Motor neuron (in vitro differentiated cells): ENCODE data around the gene CCDC154. TPM values are rescaled to one million over a fixed set of nuclear protein-coding genes. Genes with fewer than 3 reads are reported as not detected.
"Not testable (repeated sequence)": the region's sequence is repeated elsewhere in the genome, so short reads cannot be mapped to it uniquely, and the experiment has no call there.

Source experiments
- ATAC-seq, 8 experiments: fragments of 200-7000 bp; cut with Tn5 transposase; replicated peaks in 6 of 8; 2 replicates each; pipeline ENCODE4 v1.8.0; 2021; ENCODE audit warnings: mild to moderate bottlenecking in 8 of 8, moderate library complexity in 8 of 8
- H3K27ac ChIP-seq, 2 donors: fragments of 250-450 bp; sonication (Bioruptor Pico); 2 replicates each; pipeline ENCODE4 v1.9.0; 2021; ENCODE audit warnings: antibody characterized with exemption in 2 of 2, mild to moderate bottlenecking in 2 of 2, moderate library complexity in 1 of 2
- H3K4me1 ChIP-seq, 2 donors: fragments of 250-450 bp; sonication (Bioruptor Pico); replicated peaks in 1 of 2; 2 replicates each; pipeline ENCODE4 v1.6.1; 2021; ENCODE audit warnings: antibody characterized with exemption in 2 of 2, mild to moderate bottlenecking in 2 of 2, moderate library complexity in 1 of 2
- H3K4me3 ChIP-seq, 5 donors: fragments of 250-450 bp; sonication (Bioruptor Pico); 2 replicates each; pipeline ENCODE4 v1.9.0; 2021; ENCODE audit warnings: antibody characterized with exemption in 5 of 5, mild to moderate bottlenecking in 5 of 5, moderate library complexity in 4 of 5
- WGBS, 10 experiments: fragments of 450-650 bp; shearing (Covaris generic); methylation state at CpG; one replicate each; pipeline ENCODE4 v1.0.0; 2022; 5-methylcytosine and 5-hydroxymethylcytosine counted together
- in situ Hi-C, 9 experiments: fragments of 400-800 bp; cut with MboI; loops; one replicate each; pipeline ENCODE4 v1.15.0; 2021; ENCODE audit warnings: low sequenced_read_pairs in 9 of 9, low pct_unique_long_range_greater_than_20kb in 2 of 9; ENCODE audit not compliant: unreplicated experiment in 9 of 9
- total RNA-seq, 8 experiments: library from RNA; unstranded; fragments of 300-600 nt; gene quantifications; 2 replicates each; pipeline versions ENCODE4 v1.2.3 to v1.2.4, GENCODE V29; 2022

The CCDC154 gene
- total RNA-seq, 8 experiments from 2014 or later = 0.13 to 1.4 (median 0.64) TPM

GRCh38 chr16:1485847-1486496 lies 41.6 kb upstream of the CCDC154 start:
- in situ Hi-C loops = no loop called here
- ATAC-seq = peak in 2 of 8 experiments; percentile 12 to 16
- 67 to 77% (median 77%) methylated on average over 6 to 11 of the region's 40 CpGs; no CpG with 5 or more reads in 7 of the 10 experiments for whole genome bisulfite sequencing, 10 experiments
- Histone ChIP-seq H3K4me1 (no peaks in the 10 kb centered on the region), H3K4me3 (no peak overlapping the region), H3K27ac (no peak overlapping the region)

DNA sequence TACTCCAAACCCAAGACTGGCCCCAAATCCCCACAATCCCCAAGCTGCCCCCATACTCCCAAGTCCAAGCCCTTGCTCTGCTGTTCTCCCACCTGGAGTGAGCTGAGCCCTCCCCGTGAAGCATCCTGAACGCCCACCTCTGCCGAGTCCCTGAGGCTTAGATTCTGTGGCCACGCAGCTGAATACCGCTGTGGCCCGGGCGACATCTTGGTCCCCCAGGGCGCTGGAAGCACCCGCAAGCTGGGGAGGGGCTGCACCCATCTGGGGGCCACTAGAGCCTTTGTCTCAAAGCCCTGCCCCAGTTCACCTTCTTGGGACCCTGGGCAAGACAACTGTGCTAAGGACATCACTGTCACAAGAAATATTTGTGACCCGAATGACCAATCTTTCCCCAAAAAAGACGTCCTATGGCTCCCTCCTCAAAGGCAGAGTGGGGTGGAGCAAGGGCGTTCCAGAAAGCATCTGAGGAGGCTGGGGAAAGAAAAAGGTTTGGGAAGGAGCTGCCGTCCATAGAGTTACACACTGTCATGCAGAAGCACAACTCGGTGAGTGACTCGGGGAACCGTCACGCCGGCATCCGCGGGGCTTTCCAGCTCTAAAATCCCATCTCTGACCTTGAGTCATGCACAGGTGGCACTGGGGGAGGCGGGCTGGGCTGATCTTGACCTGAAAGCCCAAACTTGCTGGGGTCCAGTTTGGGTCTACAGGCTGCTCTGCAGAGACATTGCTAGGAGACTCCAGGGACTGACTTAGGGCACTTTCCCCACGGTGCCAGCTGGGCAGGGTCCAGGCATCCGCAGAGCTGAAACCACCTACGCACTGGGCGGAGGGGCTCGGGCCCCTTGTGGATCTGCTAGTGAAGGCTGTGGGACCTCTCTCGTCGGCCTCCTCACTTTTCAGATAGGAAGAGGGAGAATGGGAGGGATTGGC lies 37.8 kb upstream of the CCDC154 start:
- no peak overlapping the region for H3K4me3 ChIP-seq
- ATAC-seq = peak in 1 of 8 experiments; percentile 26
- in situ Hi-C loops = no loop called here
- H3K27ac ChIP-seq = no peak overlapping the region
- no peaks in the 10 kb centered on the region for H3K4me1 ChIP-seq
- 40 to 100% (median 74%) methylated on average over 1 to 11 of the region's 28 CpGs; no CpG with 5 or more reads in 2 of the 10 experiments for WGBS, 10 experiments

- ATAC-seq, H3K4me3 ChIP-seq, H3K27ac ChIP-seq, H3K4me1 ChIP-seq, in situ Hi-C loops: not testable (repeated sequence)
- 83 to 100% (median 89%) methylated on average over 1 to 9 of the region's 9 CpGs for WGBS, 10 experiments
These were observed 34.6 kb upstream of the CCDC154 start for GRCh38 chr16:1478937-1479336.

DNA sequence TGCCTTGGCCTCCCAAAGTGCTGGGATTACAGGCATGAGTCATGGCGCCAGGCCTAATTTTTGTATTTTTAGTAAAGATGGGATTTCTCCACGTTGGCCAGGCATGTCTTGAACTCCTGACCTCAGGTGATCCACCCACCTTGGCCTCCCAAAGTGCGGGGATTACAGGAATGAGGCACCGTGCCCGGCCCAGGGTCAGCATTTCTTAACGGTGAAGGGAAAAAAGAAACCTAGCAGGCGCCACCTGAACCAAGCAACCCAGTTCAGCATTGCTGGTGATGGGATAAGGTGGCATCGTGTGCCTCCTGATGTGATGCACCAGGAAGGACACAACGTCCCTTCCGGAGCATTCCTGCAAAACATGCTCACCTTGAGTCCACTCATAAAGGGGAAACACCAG lies 32.7 kb upstream of the CCDC154 start:
- 75 to 100% (median 90%) methylated on average over 2 to 9 of the region's 10 CpGs; no CpG with 5 or more reads in 4 of the 10 experiments for WGBS, 10 experiments
- in situ Hi-C loops = no loop called here

GRCh38 chr16:1475552-1476114 lies 31.3 kb upstream of the CCDC154 start:
- H3K4me3 ChIP-seq = peak overlapping the region; percentile 64 to 100 (median 83)
- H3K27ac ChIP-seq = peak overlapping the region; percentile 93 to 94
- in situ Hi-C loops = no loop called here
- 20 to 100% (median 70%) methylated on average over 1 to 14 of the region's 15 CpGs; no CpG with 5 or more reads in 2 of the 10 experiments for WGBS, 10 experiments
- no peak for ATAC-seq
- H3K4me1 ChIP-seq = peaks cover 8 to 11% of the 10 kb centered on the region in 2 donors

More for the DNA sequence above, 32.7 kb upstream of the CCDC154 start:
- Histone ChIP-seq H3K4me3 (no peak overlapping the region), H3K4me1 (peaks cover 8 to 11% of the 10 kb centered on the region in 2 donors), H3K27ac (no peak overlapping the region)
- no peak for ATAC-seq

GRCh38 chr16:1474796-1475551 lies 30.6 kb upstream of the CCDC154 start, which contains the start of gene CLCN7:
Gene CLCN7, minus strand, starts transcription at chr16:1475028. Its CDS starts 54 bp downstream, at chr16:1474974.
- Histone ChIP-seq H3K4me3 (peak within 1 kb of the TSS; percentile 64 to 100 (median 83)), H3K4me1 (peaks cover 8 to 11% of the 10 kb centered on the region in 2 donors), H3K27ac (peak within 1 kb of the TSS; percentile 93 to 94)
- peak; percentile 76 to 93 (median 88) for ATAC-seq
- 0 to 10% (median 3%) methylated on average over 3 to 24 of the region's 99 CpGs; no CpG with 5 or more reads in 6 of the 10 experiments for WGBS, 10 experiments
- in situ Hi-C loops = no loop called here

DNA sequence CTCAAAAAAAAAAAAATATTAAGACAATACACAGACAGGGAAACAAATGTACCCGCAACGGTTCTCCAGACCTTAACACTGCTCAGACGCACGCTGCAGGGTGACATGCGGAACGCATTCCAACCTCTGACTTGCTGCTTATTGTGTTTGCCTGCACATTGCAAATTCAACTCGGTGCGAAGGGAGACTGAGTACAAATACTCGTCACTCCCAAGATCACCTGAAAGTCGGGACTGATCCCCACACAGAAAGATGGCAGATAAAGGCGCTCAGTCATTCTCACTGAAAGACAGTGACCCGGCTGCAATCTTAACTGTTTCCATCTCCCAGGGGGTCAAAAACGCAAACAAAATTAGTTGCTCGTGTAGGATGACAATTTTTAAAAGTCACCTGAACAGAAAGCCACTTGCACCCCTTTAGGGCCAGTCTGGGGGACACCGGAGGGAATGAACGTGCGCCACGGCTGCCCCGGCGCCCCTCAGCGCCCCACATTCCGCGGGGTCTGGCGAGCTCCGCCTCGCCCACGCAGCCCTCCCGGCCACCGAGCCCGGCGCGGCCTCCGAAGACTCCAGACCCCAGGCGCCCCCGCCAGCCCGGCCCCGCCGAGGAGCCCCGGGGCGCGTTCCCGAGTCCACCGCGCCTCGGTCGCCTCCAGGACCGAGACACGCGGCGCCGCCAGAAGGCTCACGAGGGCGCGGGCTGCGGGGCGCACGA lies 29.9 kb upstream of the CCDC154 start:
- Histone ChIP-seq H3K27ac (peak overlapping the region in 1 of 2 donors; percentile 94), H3K4me1 (peaks cover 8 to 11% of the 10 kb centered on the region in 2 donors), H3K4me3 (peak overlapping the region; percentile 64 to 100 (median 83))
- in situ Hi-C loops = no loop called here
- ATAC-seq = peak in 5 of 8 experiments; percentile 21 to 40 (median 38)
- WGBS, 10 experiments = 0 to 60% (median 18%) methylated on average over 2 to 15 of the region's 57 CpGs; no CpG with 5 or more reads in 1 of the 10 experiments

- WGBS, 10 experiments = 0 to 84% (median 33%) methylated on average over 1 to 3 of the region's 3 CpGs; no CpG with 5 or more reads in 3 of the 10 experiments
- Histone ChIP-seq H3K4me3 (no peak overlapping the region), H3K27ac (no peak overlapping the region), H3K4me1 (peaks cover 8 to 11% of the 10 kb centered on the region in 2 donors)
- in situ Hi-C loops = no loop called here
- ATAC-seq = no peak
These were observed 28.6 kb upstream of the CCDC154 start for GRCh38 chr16:1472974-1473373.

- in situ Hi-C loops = no loop called here
- peaks cover 8 to 11% of the 10 kb centered on the region in 2 donors for H3K4me1 ChIP-seq
- no peak for ATAC-seq
- no peak overlapping the region for H3K27ac ChIP-seq
- 82 to 100% (median 91%) methylated on average over 1 to 14 of the region's 26 CpGs; no CpG with 5 or more reads in 1 of the 10 experiments for WGBS, 10 experiments
- H3K4me3 ChIP-seq = no peak overlapping the region
These were observed 27.3 kb upstream of the CCDC154 start for GRCh38 chr16:1471569-1472194.

DNA sequence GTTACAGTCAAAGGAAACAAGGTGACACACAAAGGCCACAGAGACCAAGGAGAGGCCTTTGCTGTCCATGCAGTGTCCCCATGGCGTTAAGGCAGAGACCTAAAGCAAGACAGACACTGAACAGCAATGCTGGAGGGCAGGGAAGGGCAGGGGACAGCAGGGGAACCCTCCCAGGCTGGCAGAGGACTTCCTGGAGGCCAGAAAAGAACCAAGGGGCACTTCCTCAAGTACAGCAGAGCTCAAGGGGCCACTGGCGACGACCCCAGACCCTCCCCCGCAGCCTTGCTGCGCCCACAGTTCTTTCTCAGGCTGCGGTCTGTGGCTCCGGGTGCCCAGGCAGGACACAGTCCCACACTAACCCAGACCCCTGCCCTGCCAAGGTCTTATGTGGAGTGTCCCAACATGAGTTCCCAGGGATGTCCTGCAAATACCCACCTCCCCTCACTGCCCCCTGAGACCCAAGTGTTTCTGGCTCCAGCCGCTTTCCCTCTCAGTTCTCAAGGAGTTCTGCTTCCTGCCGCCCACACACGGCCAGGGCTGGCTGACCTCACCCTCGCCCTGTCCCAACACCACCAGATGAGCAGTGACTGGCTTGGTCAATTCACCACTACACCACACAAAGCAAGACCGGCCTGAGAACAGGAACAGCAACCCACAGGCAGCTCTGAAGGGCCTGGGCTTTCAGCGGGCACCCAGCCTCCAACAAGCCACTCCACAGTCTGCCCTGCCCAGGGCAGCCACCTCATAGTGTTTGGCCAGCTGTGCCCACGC lies 26.3 kb upstream of the CCDC154 start:
- H3K4me1 ChIP-seq = peaks cover 8% of the 10 kb centered on the region in 2 donors
- 72 to 100% (median 100%) methylated on average over 1 to 8 of the region's 14 CpGs; no CpG with 5 or more reads in 7 of the 10 experiments for WGBS, 10 experiments
- in situ Hi-C loops = no loop called here
- no peak for ATAC-seq
- no peak overlapping the region for H3K27ac ChIP-seq
- H3K4me3 ChIP-seq = no peak overlapping the region

- in situ Hi-C loops = no loop called here
- H3K4me3 ChIP-seq = no peak overlapping the region
- 50 to 100% (median 86%) methylated on average over 2 to 15 of the region's 20 CpGs; no CpG with 5 or more reads in 2 of the 10 experiments for WGBS, 10 experiments
- H3K4me1 ChIP-seq = peaks cover 6 to 8% of the 10 kb centered on the region in 2 donors
- no peak overlapping the region for H3K27ac ChIP-seq
- no peak for ATAC-seq
These were observed 25.4 kb upstream of the CCDC154 start for GRCh38 chr16:1469693-1470201.
